ENCODE data around the gene TOB1.
A peak's percentile ranks its signal among the peaks of the same experiment; 100 is the strongest.

TOB1 gene

DNA sequence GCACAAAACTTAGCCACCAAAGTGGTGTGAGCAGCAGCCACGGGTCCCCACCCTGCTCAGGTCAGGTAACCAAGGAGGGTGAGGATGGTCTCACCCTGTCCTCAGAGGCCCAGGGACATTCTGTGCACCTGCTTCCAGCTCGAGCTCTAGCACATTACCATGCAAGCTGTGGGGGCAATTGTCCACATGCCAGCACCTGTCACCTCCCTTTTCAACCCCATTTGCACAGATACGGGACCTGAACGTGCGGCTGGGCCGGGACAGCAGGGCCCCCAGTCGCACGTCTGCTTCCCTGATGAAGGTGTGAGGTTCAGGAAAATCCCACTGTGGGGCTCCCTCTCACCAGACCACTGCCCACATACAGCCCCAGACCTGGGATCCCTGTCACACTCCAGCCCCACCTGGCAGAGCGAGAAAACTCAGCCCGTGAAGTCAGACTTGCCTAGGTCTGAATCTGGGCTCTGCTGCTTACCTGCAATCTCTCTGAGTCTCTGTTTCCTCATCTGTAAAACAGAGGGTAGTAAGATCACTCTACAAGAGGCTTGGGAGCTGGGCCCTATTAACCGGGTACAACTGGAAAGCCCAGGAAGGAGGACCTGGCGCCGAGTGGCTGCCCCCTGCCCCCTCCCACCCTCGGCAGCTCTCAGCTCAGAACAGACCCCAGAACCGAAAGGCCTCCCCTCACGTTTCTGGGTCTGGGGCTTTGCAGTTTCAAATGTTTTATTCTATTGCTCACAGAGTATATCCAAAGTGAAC is 22.8 kb downstream of the TOB1 start:
- peaks cover 0 to 3% (median 0%) of the 10 kb centered on the region in 4 experiments for H3K4me1 ChIP-seq (ENCODE audit: control extremely low read depth in 1 of 4, control insufficient read depth in 4 of 4, insufficient read depth in 4 of 4, low read length in 3 of 4)
- no peak overlapping the region for H3K27ac ChIP-seq (ENCODE audit: insufficient read depth in 1 of 2, low read depth in 1 of 2, low read length in 2 of 2, poor library complexity in 1 of 2, severe bottlenecking in 2 of 2)
- H3K27me3 ChIP-seq (replicated peaks in 2 of 5; ENCODE audit: control insufficient read depth in 4 of 5, insufficient read depth in 5 of 5, low read length in 4 of 5): no peaks in the 10 kb centered on the region
- no peak overlapping the region for H3K4me3 ChIP-seq (ENCODE audit: control insufficient read depth in 1 of 7, extremely low read depth in 1 of 7, insufficient read depth in 4 of 7, low read depth in 2 of 7, low read length in 6 of 7)
- POLR2A ChIA-PET: interaction anchor here (0.7 kb wide), 1 partner anchor 8 kb away, joined by 3 read pairs; no protein-coding TSS in a partner anchor
- peaks cover 0 to 4% (median 0%) of the 10 kb centered on the region in 5 experiments for H3K9me3 ChIP-seq (ENCODE audit: control extremely low read depth in 1 of 5, control insufficient read depth in 4 of 5, insufficient read depth in 2 of 5, low read depth in 1 of 5, low read length in 4 of 5)
- CTCF ChIA-PET: interaction anchor here (0.7 to 8.4 kb wide), 11 partner anchors 9 to 204 kb away, joined by 3 to 172 read pairs (median 7); no protein-coding TSS in a partner anchor
- no peak for DNase-seq
- no peaks in the 10 kb centered on the region for H3K36me3 ChIP-seq (ENCODE audit: control insufficient read depth in 4 of 4, insufficient read depth in 4 of 4, low read length in 3 of 4)
- 100% methylated on average over 4 of the region's 16 CpGs for WGBS (ENCODE audit: insufficient coverage)

DNA sequence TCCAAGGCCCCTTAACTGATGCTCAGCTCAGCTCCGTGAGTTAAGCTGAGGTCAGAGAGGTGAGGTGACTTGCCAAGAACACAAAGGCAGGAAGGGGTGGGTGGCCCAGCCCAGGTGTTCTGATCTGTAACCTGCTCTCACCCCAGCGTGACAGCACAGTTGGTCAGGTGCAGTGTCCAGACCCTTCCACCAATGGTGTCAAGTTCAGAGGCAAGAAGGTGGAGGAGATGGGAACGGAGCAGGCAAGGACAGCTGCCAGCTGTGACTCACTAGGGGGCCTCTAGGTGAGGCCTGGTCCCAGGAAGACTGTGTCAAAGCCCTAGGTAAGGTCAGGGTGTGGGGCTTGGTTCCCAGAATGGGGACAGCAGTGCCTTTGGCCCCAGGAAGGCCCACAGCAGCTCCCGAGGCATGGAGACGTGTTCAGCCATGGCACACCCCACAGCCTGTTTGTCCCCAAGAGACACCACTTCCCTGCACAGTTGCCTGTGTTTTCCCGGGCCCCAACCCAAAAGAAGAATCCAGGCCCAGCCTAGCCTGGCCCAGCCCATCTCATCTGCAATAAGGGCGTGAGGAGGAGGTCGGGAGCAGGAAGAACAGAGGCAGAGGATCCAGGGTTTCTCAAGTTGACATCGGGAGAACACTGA is 23.5 kb downstream of the TOB1 start:
- no peaks in the 10 kb centered on the region for H3K36me3 ChIP-seq (ENCODE audit: control insufficient read depth in 4 of 4, insufficient read depth in 4 of 4, low read length in 3 of 4)
- ChIA-PET CTCF (interaction anchor here (0.7 to 8.4 kb wide), 27 partner anchors 8 to 300 kb away, joined by 3 to 172 read pairs (median 4); no protein-coding TSS in a partner anchor), POLR2A (interaction anchor here (1.1 kb wide), 1 partner anchor 19 kb away, joined by 4 read pairs; no protein-coding TSS in a partner anchor)
- no peak overlapping the region for H3K4me3 ChIP-seq (ENCODE audit: control insufficient read depth in 1 of 7, extremely low read depth in 1 of 7, insufficient read depth in 4 of 7, low read depth in 2 of 7, low read length in 6 of 7)
- H3K9me3 ChIP-seq (ENCODE audit: control extremely low read depth in 1 of 5, control insufficient read depth in 4 of 5, insufficient read depth in 2 of 5, low read depth in 1 of 5, low read length in 4 of 5): no peaks in the 10 kb centered on the region
- no peaks in the 10 kb centered on the region for H3K27me3 ChIP-seq (replicated peaks in 2 of 5; ENCODE audit: control insufficient read depth in 4 of 5, insufficient read depth in 5 of 5, low read length in 4 of 5)
- no peak overlapping the region for H3K27ac ChIP-seq (ENCODE audit: insufficient read depth in 1 of 2, low read depth in 1 of 2, low read length in 2 of 2, poor library complexity in 1 of 2, severe bottlenecking in 2 of 2)
- peaks cover 0 to 3% (median 0%) of the 10 kb centered on the region in 4 experiments for H3K4me1 ChIP-seq (ENCODE audit: control extremely low read depth in 1 of 4, control insufficient read depth in 4 of 4, insufficient read depth in 4 of 4, low read length in 3 of 4)
- DNase-seq: no peak
- 86% methylated on average over 9 of the region's 9 CpGs for WGBS (ENCODE audit: insufficient coverage)

DNA sequence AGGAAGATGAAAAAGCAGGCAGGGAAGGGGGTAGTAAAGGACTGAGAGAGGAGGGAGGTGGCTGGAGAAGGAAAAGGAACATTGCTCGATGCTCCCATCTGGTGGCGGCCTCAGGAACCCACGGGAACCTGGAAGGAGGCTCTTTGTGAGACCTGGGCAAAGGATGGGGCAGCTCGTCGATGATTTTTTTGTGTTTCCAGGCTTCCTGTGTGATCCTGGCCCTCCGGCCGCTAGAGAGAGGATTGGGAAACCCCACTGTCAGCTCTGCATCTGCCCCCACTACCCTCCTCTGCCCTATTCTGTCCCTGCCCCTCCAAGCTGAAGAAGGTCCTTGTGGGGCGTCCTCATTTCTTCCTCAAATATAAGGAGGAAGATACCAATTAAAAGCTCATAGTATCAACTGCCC is 24.2 kb downstream of the TOB1 start:
- Histone ChIP-seq H3K27me3 (replicated peaks in 2 of 5; ENCODE audit: control insufficient read depth in 4 of 5, insufficient read depth in 5 of 5, low read length in 4 of 5) (no peaks in the 10 kb centered on the region), H3K4me3 (ENCODE audit: control insufficient read depth in 1 of 7, extremely low read depth in 1 of 7, insufficient read depth in 4 of 7, low read depth in 2 of 7, low read length in 6 of 7) (no peak overlapping the region), H3K36me3 (ENCODE audit: control insufficient read depth in 4 of 4, insufficient read depth in 4 of 4, low read length in 3 of 4) (no peaks in the 10 kb centered on the region), H3K9me3 (ENCODE audit: control extremely low read depth in 1 of 5, control insufficient read depth in 4 of 5, insufficient read depth in 2 of 5, low read depth in 1 of 5, low read length in 4 of 5) (no peaks in the 10 kb centered on the region), H3K4me1 (ENCODE audit: control extremely low read depth in 1 of 4, control insufficient read depth in 4 of 4, insufficient read depth in 4 of 4, low read length in 3 of 4) (peaks cover 0 to 3% (median 0%) of the 10 kb centered on the region in 4 experiments), H3K27ac (ENCODE audit: insufficient read depth in 1 of 2, low read depth in 1 of 2, low read length in 2 of 2, poor library complexity in 1 of 2, severe bottlenecking in 2 of 2) (no peak overlapping the region)
- CTCF ChIA-PET: interaction anchor here (0.7 to 8.4 kb wide), 27 partner anchors 8 to 300 kb away, joined by 3 to 172 read pairs (median 4); no protein-coding TSS in a partner anchor
- peak; percentile 55 to 78 (median 71) for DNase-seq
- WGBS (ENCODE audit: insufficient coverage): 4% methylated on average over 7 of the region's 8 CpGs
- POLR2A ChIA-PET: interaction anchor here (0.7 to 1.1 kb wide), 2 partner anchors 19 to 36 kb away, joined by 4 read pairs; no protein-coding TSS in a partner anchor

DNA sequence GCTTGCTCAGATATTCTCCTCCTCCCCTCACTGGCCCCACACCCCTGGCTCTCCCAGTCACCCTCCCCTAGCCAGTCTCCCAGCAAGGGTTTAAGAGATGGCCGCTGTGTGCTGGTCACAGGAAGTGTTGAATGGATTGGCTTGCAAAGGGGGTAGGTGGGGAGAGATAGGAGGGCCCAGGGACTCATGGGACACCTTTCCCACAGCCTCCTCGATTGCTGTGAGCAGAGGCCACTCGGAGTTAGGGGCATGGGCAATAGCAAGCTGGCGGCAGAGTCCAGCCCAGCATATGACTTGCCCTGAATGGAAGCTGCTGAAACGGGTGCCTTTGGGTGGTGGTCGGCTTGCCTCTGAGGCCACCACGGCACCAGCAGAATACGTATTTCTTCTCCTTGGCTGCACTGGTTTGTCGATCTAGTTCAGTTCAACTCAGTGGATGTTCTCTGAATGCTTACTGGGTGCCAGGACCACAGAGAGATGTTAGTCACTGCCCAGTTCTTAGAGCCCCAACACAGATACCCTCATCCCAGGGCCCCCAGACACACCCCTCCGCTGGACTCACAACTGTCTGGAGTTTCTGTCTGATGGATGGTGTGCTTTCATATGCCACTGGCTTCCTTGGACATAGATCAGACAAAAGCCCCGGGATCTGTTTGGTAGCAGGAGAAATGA is 24.7 kb downstream of the TOB1 start:
- H3K36me3 ChIP-seq (ENCODE audit: control insufficient read depth in 4 of 4, insufficient read depth in 4 of 4, low read length in 3 of 4): no peaks in the 10 kb centered on the region
- H3K4me1 ChIP-seq (ENCODE audit: control extremely low read depth in 1 of 4, control insufficient read depth in 4 of 4, insufficient read depth in 4 of 4, low read length in 3 of 4): peaks cover 0 to 3% (median 0%) of the 10 kb centered on the region in 4 experiments
- no peak overlapping the region for H3K4me3 ChIP-seq (ENCODE audit: control insufficient read depth in 1 of 7, extremely low read depth in 1 of 7, insufficient read depth in 4 of 7, low read depth in 2 of 7, low read length in 6 of 7)
- no peaks in the 10 kb centered on the region for H3K9me3 ChIP-seq (ENCODE audit: control extremely low read depth in 1 of 5, control insufficient read depth in 4 of 5, insufficient read depth in 2 of 5, low read depth in 1 of 5, low read length in 4 of 5)
- POLR2A ChIA-PET: interaction anchor here (0.7 to 1.1 kb wide), 2 partner anchors 20 to 37 kb away, joined by 4 read pairs; no protein-coding TSS in a partner anchor
- 83% methylated on average over 8 of the region's 11 CpGs for WGBS (ENCODE audit: insufficient coverage)
- DNase-seq: no peak
- CTCF ChIA-PET: interaction anchor here (0.7 to 8.4 kb wide), 26 partner anchors 9 to 213 kb away, joined by 3 to 172 read pairs (median 4); no protein-coding TSS in a partner anchor
- no peaks in the 10 kb centered on the region for H3K27me3 ChIP-seq (replicated peaks in 2 of 5; ENCODE audit: control insufficient read depth in 4 of 5, insufficient read depth in 5 of 5, low read length in 4 of 5)
- H3K27ac ChIP-seq (ENCODE audit: insufficient read depth in 1 of 2, low read depth in 1 of 2, low read length in 2 of 2, poor library complexity in 1 of 2, severe bottlenecking in 2 of 2): no peak overlapping the region

DNA sequence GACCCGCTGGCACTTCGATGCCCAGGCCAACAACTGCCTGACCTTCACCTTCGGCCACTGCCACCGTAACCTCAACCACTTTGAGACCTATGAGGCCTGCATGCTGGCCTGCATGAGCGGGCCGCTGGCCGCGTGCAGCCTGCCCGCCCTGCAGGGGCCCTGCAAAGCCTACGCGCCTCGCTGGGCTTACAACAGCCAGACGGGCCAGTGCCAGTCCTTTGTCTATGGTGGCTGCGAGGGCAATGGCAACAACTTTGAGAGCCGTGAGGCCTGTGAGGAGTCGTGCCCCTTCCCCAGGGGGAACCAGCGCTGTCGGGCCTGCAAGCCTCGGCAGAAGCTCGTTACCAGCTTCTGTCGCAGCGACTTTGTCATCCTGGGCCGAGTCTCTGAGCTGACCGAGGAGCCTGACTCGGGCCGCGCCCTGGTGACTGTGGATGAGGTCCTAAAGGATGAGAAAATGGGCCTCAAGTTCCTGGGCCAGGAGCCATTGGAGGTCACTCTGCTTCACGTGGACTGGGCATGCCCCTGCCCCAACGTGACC is 25.8 kb downstream of the TOB1 start:
- no peak for DNase-seq
- Histone ChIP-seq H3K9me3 (ENCODE audit: control extremely low read depth in 1 of 5, control insufficient read depth in 4 of 5, insufficient read depth in 2 of 5, low read depth in 1 of 5, low read length in 4 of 5) (no peaks in the 10 kb centered on the region), H3K36me3 (ENCODE audit: control insufficient read depth in 4 of 4, insufficient read depth in 4 of 4, low read length in 3 of 4) (no peaks in the 10 kb centered on the region), H3K27ac (ENCODE audit: insufficient read depth in 1 of 2, low read depth in 1 of 2, low read length in 2 of 2, poor library complexity in 1 of 2, severe bottlenecking in 2 of 2) (no peak overlapping the region), H3K4me1 (ENCODE audit: control extremely low read depth in 1 of 4, control insufficient read depth in 4 of 4, insufficient read depth in 4 of 4, low read length in 3 of 4) (peaks cover 0 to 4% (median 2%) of the 10 kb centered on the region in 4 experiments), H3K4me3 (ENCODE audit: control insufficient read depth in 1 of 7, extremely low read depth in 1 of 7, insufficient read depth in 4 of 7, low read depth in 2 of 7, low read length in 6 of 7) (no peak overlapping the region), H3K27me3 (replicated peaks in 2 of 5; ENCODE audit: control insufficient read depth in 4 of 5, insufficient read depth in 5 of 5, low read length in 4 of 5) (no peaks in the 10 kb centered on the region)
- CTCF ChIA-PET: interaction anchor here (0.7 to 8.4 kb wide), 11 partner anchors 12 to 214 kb away, joined by 3 to 172 read pairs (median 4); no protein-coding TSS in a partner anchor
- 96% methylated on average over 29 of the region's 29 CpGs for WGBS (ENCODE audit: insufficient coverage)
- POLR2A ChIA-PET: no interaction called here

DNA sequence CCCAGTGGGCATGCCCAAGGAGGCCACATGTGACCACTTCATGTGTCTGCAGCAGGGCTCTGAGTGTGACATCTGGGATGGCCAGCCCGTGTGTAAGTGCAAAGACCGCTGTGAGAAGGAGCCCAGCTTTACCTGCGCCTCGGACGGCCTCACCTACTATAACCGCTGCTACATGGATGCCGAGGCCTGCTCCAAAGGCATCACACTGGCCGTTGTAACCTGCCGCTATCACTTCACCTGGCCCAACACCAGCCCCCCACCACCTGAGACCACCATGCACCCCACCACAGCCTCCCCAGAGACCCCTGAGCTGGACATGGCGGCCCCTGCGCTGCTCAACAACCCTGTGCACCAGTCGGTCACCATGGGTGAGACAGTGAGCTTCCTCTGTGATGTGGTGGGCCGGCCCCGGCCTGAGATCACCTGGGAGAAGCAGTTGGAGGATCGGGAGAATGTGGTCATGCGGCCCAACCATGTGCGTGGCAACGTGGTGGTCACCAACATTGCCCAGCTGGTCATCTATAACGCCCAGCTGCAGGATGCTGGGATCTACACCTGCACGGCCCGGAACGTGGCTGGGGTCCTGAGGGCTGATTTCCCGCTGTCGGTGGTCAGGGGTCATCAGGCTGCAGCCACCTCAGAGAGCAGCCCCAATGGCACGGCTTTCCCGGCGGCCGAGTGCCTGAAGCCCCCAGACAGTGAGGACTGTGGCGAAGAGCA is 26.4 kb downstream of the TOB1 start:
- Histone ChIP-seq H3K27me3 (replicated peaks in 2 of 5; ENCODE audit: control insufficient read depth in 4 of 5, insufficient read depth in 5 of 5, low read length in 4 of 5) (no peaks in the 10 kb centered on the region), H3K9me3 (ENCODE audit: control extremely low read depth in 1 of 5, control insufficient read depth in 4 of 5, insufficient read depth in 2 of 5, low read depth in 1 of 5, low read length in 4 of 5) (no peaks in the 10 kb centered on the region), H3K36me3 (ENCODE audit: control insufficient read depth in 4 of 4, insufficient read depth in 4 of 4, low read length in 3 of 4) (no peaks in the 10 kb centered on the region), H3K27ac (ENCODE audit: insufficient read depth in 1 of 2, low read depth in 1 of 2, low read length in 2 of 2, poor library complexity in 1 of 2, severe bottlenecking in 2 of 2) (no peak overlapping the region), H3K4me1 (ENCODE audit: control extremely low read depth in 1 of 4, control insufficient read depth in 4 of 4, insufficient read depth in 4 of 4, low read length in 3 of 4) (peaks cover 0 to 9% (median 6%) of the 10 kb centered on the region in 4 experiments), H3K4me3 (ENCODE audit: control insufficient read depth in 1 of 7, extremely low read depth in 1 of 7, insufficient read depth in 4 of 7, low read depth in 2 of 7, low read length in 6 of 7) (no peak overlapping the region)
- WGBS (ENCODE audit: insufficient coverage): 97% methylated on average over 29 of the region's 29 CpGs
- ChIA-PET CTCF (interaction anchor here (1.2 to 8.4 kb wide), 10 partner anchors 11 to 113 kb away, joined by 3 to 172 read pairs (median 6); no protein-coding TSS in a partner anchor), POLR2A (no interaction called here)
- no peak for DNase-seq

All from common myeloid progenitor, CD34-positive (primary cell).